GM18502 (cell line): ENCODE data around the gene AQP2.
"Not testable (repeated sequence)": the region's sequence is repeated elsewhere in the genome, so short reads cannot be mapped to it uniquely, and the experiment has no call there.

ENCODE experiments used
- ATAC-seq: cut with Tn5 transposase; IDR thresholded peaks from one replicate; pipeline ENCODE4 v1.9.1; 2021; ENCODE audit warnings: mild to moderate bottlenecking; ENCODE audit not compliant: unreplicated experiment, poor library complexity

The AQP2 gene

DNA sequence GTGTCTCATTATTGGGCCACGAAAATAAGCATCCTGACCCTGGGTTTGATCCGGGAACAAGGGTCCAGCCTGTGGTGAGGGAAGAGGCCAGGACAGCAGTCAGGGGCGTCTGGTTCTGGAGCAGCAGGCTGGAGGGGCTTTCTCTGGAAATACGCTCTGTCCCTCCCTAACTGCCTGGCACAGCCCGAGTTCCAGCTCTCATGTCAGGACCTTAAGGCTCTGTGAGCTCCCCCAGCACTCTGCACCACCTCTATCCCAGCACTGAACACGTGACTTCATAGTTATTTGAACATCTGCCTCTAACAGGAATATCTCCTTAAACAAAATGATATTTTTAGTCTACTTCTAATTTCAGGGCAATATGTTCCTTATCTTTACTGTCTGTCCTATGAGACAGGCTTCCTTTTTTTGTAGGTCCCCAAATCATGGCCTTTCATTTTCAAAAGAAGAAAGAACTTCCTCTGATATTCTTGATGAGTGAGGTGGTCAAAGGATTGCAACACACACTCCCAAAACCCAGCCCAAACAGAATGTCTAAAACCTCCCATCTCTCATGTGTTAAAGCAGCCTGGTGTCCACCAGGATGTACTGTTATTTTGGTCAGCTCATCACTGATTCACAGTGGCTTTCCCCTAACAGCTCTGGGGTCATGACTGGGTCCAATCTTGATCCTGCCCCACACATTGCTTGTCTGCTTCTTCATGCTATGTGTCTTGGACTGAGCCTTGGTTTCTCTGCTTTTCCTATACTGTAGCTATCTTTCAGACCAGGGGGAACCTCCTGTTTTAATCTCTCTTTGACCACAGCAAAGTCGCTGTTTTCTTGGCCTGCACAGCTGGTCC is 31.9 kb downstream of the AQP2 start:
- no peak for ATAC-seq

DNA sequence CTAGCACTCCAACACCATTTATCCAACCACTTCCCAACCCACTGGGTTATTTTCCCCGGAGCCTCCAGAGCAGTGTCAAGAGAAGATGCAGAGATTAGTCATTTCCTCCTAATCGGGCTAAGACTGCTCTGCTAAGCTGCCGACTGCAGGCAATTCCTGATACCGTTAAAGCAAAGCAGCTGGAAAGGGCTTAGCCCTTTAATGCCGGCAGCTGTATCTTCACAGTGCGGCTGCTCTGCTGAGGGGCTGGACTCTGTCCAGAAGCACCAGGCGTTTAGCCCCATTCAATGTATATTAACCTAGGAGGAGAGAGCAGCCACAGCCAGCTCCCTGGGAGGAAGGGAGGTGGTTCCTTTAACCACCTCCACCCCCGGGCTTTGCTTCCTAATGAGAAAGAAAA is 33.4 kb downstream of the AQP2 start:
- no peak for ATAC-seq

DNA sequence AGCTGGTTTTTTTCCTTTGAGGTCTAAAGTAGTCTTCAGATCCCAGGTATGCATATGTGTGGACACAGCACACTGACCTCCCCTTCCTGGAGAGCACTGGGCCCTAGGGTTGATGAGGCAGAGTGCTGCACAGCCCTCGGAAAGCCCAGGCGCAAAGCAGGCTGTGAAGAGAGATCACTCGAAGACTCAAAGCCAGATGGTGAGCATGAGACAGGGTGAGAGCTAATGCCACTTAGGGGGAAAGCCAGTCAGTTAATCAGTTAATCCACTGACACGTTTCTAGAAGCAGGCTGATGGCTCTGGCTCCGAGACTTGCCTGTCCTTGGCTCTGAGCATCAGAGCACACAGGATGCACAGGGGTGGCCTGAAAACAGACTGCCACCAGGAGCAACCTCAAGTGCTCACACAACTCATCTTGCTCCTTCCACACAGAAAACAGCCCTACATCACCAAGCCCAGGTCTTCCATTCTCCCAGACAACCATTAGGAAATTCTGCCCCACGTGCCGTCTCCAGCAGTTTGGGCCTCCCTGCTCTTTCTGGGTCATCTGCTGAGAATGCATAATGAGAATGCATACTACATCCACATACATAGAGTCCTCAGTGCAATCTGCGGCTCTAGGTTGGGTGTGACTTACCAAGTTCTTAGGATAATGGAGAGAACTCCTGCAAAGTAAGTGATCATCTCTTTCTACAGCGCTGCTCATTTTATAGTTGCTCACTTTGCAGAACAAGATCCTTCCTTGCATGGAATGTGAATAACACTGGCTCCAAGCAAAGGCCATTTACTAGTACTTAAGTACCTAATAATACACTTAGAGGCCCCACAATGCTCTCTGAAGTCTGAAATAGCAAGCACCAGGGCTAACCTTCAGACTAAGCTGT is 34.2 kb downstream of the AQP2 start:
- ATAC-seq, result no peak

DNA sequence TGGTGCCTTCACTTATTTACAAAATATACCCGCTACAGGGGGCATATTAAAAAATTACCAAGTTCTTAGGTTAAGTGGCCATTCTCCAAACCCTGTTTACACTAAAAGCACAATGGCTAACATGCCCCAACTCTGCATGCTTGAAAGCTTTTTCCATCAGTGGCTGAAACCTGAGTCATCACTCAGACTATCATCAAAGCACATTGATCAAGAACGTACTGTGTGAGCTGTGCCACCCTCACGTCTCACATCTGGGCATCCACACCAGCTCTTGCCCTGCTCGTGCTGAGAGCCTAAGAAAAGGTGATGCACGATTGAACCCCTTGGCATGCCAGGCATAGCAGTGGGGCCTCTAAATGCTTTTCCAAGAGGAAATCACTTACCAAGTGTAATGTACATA is 35.4 kb downstream of the AQP2 start:
- no peak for ATAC-seq

DNA sequence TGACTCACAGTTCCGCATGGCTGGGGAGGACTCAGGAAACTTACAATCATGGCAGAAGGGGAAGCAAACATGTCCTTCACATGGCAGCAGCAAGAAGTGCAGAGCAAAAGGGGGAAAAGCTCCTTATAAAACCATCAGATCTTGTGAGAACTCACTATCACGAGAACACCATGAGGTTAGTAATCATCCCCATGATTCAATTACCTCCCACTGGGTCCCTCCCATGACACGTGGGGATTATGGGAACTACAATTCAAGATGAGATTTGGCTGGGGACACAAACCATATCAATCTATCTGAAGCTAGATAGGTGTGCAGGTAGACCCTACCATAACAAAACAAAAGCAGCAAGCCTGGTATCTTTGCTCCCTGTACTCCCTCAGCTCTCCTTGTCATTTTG is 35.9 kb downstream of the AQP2 start:
- not testable (repeated sequence) for ATAC-seq

DNA sequence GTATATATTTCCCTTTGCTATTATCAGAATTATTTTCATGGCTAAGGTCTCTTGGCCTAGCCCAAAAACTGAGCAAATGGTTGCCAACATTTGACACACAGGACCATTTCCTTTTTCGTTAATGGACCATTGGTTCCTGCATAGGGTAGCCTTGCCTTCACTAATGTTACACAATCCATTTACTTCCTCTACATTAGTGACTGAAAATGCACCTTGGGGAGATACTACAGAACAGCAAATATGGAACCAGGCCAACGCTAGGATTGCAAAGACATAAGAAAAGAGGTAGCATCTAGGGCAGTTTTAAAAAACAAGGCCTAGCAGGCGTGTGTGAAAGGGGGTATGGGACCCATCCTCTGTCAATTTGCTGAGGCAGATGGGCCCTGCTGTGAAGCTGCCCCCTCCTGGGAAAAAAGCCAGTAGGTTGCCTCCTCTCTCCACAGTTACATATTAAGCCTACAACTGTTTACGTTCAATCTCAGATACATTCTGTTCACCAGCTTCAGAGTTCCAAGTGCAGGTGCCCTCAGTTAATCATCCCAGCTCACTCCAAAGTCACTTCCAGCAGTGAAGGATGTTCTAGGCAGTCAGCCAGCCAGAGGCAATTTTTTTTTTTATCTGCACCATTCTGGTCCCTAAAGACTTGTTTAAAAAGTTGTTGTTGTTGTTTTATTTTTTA is 37.2 kb downstream of the AQP2 start:
- ATAC-seq, result no peak

DNA sequence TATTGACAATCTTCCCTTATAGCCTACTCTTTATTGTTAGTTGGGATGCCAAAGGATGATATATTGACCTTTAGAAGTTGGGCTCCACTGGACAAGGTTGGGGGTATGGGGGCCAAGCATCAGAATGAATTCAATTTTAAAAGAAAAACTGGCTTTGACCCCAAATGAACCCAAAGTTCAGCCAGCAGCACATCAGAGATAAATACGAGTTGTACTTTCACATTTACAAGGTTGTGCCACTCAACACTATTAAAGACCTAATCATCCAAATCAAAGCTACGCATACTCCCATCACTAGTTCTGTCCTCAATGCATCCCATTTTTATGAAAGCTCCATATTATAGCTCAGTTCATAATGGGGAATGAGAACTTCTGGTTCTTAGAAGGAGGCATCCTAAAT is 38.9 kb downstream of the AQP2 start:
- not testable (repeated sequence) for ATAC-seq

DNA sequence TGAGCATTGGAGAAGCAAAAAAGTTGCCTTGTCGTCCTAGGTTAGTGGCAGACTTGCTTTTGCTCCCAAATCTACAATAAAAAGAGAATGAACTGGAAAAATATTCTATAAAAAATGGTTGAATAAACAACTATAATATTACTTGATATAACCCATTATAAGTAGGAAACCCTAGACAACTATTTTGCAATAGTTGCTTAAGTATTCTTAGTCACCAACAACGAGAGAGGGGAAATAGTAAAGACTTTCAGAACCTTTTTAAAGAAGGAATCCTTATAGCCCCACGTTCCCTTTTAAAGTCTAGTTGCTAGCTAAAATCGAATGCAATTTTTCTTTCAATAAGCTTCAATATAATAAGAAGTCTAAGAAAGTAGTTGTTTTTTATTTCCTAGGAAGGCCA is 39.7 kb downstream of the AQP2 start:
- no peak for ATAC-seq

DNA sequence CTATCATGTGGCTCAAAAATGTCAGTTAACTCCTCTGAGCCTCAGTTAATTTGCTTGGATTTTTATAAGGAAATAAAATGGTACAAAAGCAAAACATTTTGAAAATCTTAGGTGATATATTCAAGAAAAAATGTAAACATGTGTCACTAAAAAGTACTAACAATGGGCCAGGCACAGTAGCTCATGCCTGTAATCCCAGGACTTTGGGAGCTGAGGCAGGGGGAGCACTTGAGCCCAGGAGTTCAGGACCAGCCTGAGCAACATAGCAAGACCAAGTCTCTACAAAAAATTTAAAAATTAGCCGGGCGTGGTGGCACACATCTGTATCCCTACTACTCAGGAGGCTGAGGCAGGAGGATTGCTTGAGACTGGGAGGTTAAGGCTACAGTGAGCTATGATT is 47.9 kb downstream of the AQP2 start:
- no peak for ATAC-seq

DNA sequence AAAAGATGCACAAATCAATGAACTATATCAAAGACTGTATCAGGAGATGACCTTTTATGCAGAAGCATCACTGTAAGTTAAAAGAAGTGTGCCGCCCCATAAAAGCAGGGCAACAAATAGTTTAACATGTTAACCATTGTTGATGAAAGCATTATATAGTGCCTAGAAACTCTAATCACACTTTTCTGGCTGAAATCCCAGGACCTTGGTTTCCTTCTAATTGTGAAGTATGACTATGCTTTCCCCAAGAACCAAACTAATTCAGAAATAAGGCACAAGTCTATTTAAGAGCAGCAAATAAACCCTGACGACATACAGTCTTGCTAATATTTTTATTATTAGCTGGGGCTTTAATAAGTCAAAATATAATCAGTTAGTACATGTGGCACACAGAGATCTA is 53.1 kb downstream of the AQP2 start:
- ATAC-seq, result no peak

DNA sequence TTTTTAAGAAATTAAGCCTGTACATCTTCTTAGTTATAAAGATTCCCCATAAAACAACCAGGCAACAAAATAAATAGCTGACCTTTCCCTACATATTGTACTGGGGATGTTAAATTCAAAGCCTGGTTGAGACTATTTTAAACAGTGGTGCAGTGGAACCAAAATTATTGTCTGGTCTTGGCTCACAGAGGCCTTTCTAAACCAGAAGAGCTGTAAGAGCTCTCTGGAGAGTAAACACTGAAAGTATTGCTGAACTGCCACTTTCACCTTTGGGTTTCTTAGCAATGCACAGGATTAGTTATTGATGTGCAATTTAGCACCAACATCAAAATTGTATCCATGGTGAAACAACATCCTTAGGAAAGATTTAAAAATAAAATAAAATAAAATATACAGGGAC is 54.2 kb downstream of the AQP2 start:
- ATAC-seq, result no peak

DNA sequence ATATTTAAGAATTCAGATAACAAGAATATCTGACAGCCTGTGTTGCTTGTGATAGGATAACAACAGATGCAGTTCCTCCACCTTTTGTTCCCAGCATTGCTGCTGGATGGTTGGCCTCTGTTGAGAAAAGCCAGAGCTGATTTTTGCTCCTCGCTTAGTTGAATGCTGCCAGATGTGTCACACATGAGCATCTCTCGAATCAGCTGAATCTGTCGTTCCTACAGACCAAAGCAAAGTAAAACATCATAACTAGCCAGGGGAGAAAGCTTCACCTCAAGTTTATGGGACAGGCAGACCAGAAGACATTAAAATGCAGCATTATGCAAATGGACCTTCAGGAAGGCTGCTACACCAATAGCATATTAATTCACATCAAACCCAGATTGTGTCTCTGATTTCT is 54.6 kb downstream of the AQP2 start:
- no peak for ATAC-seq

DNA sequence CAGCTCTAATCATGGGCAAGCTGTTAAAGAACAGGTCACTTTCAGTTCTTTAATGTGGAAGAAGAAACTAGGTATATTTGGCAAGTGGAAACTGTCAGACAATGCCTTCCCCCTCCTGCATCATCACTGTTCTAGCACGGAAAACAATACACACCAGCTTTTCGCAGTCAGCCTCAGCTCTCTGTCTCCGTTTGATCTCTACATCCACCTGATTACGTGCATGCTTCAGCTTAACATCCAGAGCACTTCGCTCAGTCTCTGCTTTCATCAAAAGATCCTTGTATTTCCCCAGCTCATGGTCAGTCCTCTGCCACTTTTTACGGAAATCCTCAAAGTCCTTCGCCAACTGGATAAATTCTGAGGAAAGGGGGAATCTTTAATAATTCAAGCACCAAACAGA is 55.7 kb downstream of the AQP2 start:
- ATAC-seq, result no peak

DNA sequence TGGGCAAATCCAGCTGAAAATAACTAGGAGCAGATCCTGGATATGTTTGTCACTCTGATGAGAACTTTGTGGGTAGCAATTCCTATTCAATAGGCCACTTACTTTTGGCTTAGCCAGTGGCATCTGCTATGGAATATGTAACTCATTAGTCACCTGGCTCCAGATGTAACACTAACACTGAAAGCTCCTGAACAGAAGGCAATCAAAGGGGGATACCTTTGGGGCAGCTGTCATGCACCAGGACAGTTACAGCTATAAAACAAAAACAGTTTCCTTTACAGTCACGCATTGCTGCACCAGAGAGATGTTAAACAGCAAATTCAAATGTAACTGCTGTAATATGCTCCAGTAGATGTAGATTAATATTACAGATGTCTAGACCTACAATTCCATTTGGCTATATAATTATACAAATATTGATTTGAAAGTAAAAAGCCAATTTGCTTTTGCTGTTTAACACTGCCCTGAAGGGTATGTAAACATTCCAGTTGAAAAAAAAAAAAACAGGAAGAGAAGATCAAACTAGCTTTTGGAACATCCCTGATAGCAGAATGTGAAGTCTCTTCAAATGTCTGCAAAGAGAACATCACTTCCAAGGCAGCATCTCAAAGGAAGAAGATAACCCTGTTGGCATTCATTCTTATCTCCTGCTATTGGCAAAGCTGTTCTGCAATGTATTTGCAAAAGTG is 56.4 kb downstream of the AQP2 start:
- no peak for ATAC-seq
